Measurements from ENCODE around the gene TIMD4. TPM values are rescaled to one million over a fixed set of nuclear protein-coding genes. Genes with fewer than 3 reads are reported as not detected.
"Not testable (repeated sequence)": the region's sequence is repeated elsewhere in the genome, so short reads cannot be mapped to it uniquely, and the experiment has no call there.

The TIMD4 gene
- total and polyA plus RNA-seq, 8 donors: 0.45 to 3.7 (median 2.0) TPM; not detected in 5

DNA sequence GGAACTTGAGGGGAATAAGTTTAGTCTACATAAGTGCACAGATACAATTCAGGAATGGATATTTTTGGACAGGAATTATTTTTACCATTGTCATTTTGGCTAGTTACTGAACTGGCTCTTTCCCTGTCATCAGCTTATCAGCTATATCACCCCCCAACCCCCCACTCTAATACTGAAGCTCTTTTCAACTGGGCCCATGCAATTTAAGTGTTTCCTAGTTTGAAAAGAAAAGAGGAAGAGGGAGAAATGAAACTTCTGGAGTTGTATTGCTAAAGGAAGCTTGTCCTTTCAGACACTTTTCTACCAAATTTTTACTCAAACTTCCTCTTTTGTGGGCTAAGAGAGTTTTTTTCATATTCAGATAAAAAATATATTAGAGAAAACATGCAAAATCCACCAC, 18.5 kb upstream of the TIMD4 start:
- DNase-seq: no peak
- intact Hi-C loops (cut with DNase I; ENCODE audit: low total_unique reads): no loop called here
- no peaks in the 10 kb centered on the region for H3K36me3 ChIP-seq
- H3K4me3 ChIP-seq: no peak overlapping the region
- H3K4me1 ChIP-seq: no peaks in the 10 kb centered on the region
- no peaks in the 10 kb centered on the region for H3K27me3 ChIP-seq
- H3K27ac ChIP-seq: no peak overlapping the region
- no peak for TF ChIP-seq POLR2A (IDR thresholded peaks at IDR 0.05)
- no peaks in the 10 kb centered on the region for H3K9me3 ChIP-seq

DNA sequence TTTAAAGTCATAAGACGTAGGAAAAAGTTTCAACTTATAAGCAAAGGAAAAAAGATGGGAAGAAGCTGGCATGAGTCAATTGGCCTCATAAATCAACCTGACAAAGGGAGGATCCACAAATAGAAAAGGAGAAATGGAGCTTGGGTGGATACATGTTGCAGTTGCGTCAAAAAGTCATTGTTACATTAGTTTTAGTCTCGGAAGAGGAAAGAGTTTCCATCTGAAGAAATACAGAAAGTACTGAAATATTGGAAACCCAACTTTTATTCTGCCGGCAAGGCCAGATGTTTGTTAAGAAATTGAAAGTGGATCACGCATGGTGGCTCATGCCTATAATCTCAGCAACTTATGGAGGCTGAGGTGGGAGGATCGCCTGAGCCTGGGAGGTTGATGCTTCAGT, 11.3 kb upstream of the TIMD4 start:
- H3K36me3 ChIP-seq: no peaks in the 10 kb centered on the region
- H3K27me3 ChIP-seq: no peaks in the 10 kb centered on the region
- H3K4me3 ChIP-seq: no peak overlapping the region
- WGBS, 5 donors: 82 to 90% (median 88%) methylated on average over 6 of the region's 6 CpGs
- no peaks in the 10 kb centered on the region for H3K9me3 ChIP-seq
- no peak for DNase-seq
- H3K27ac ChIP-seq: no peak overlapping the region
- TF ChIP-seq POLR2AphosphoS5 (IDR thresholded peaks at IDR 0.05): no peak
- TF ChIP-seq, protein P1, sequence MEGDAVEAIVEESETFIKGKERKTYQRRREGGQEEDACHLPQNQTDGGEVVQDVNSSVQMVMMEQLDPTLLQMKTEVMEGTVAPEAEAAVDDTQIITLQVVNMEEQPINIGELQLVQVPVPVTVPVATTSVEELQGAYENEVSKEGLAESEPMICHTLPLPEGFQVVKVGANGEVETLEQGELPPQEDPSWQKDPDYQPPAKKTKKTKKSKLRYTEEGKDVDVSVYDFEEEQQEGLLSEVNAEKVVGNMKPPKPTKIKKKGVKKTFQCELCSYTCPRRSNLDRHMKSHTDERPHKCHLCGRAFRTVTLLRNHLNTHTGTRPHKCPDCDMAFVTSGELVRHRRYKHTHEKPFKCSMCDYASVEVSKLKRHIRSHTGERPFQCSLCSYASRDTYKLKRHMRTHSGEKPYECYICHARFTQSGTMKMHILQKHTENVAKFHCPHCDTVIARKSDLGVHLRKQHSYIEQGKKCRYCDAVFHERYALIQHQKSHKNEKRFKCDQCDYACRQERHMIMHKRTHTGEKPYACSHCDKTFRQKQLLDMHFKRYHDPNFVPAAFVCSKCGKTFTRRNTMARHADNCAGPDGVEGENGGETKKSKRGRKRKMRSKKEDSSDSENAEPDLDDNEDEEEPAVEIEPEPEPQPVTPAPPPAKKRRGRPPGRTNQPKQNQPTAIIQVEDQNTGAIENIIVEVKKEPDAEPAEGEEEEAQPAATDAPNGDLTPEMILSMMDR (IDR thresholded peaks at IDR 0.05): no peak
- no peak for TF ChIP-seq POLR2A (IDR thresholded peaks at IDR 0.05)
- TF ChIP-seq EP300 (IDR thresholded peaks at IDR 0.05): no peak
- intact Hi-C loops (cut with DNase I; ENCODE audit: low total_unique reads): no loop called here
- no peaks in the 10 kb centered on the region for H3K4me1 ChIP-seq

DNA sequence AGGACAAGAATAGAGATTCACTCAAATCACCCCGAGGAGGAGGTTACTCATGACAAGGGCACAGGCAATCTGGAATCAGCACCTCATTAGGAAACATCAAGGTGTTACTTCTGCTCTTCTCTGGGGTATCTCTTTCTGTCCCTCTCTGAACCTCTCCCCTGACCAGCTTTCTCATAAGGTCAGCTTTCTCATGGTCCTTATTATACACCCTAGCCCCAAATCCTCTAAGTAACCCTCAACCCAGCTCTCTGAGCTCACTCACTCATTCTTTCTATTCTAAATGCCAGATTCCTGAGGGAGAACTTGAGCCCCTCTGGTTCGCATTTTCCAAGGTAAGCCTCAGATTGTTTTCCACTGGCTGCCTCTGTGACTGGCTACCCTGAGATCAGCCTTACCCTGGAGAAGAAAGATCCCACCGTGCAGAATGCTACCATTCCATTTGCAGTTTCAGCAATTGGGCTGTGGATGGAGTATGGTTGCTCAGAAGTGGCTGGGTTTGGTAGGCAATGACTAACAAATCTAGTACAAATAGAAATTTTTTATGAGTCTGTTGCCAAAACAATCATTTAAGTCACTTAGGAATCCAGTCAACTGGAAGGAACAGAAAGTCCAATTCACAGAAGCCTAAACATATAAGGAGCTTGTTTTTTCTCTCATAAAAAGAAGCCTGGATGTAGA, 9.0 kb upstream of the TIMD4 start:
- intact Hi-C loops (cut with DNase I; ENCODE audit: low total_unique reads): no loop called here
- no peaks in the 10 kb centered on the region for H3K36me3 ChIP-seq
- DNase-seq: no peak
- H3K27ac ChIP-seq: no peak overlapping the region
- H3K4me1 ChIP-seq: no peaks in the 10 kb centered on the region
- no peak overlapping the region for H3K4me3 ChIP-seq
- WGBS, 5 donors: 74 to 84% (median 82%) methylated on average over 3 of the region's 3 CpGs
- no peaks in the 10 kb centered on the region for H3K27me3 ChIP-seq
- no peaks in the 10 kb centered on the region for H3K9me3 ChIP-seq
- TF ChIP-seq EP300 (IDR thresholded peaks at IDR 0.05) (no peak), POLR2AphosphoS5 (IDR thresholded peaks at IDR 0.05) (no peak), POLR2A (IDR thresholded peaks at IDR 0.05) (no peak)
- TF ChIP-seq, protein P1 (IDR thresholded peaks at IDR 0.05): no peak

DNA sequence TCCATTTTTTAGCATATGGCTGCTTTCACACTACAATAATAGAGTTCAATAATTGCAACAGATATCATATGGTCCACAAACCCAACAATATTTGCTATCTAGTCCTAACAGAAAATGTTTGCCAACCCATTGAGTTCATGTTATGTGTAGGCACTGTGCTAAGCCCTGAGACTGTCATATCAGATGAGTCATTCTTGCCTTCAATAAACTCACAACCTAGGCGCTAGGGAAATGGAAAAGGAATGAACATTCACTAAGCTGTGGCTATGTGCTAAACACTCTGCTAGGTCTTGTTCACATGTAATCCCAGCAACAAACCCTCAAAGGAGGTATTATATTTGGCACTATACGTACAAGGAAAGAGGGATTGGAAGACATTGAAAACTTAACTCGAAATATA, 8.4 kb upstream of the TIMD4 start:
- H3K36me3 ChIP-seq: no peaks in the 10 kb centered on the region
- no peak overlapping the region for H3K27ac ChIP-seq
- 62 to 77% (median 71%) methylated on average over 3 of the region's 3 CpGs for WGBS, 5 donors
- intact Hi-C loops (cut with DNase I; ENCODE audit: low total_unique reads): no loop called here
- DNase-seq: no peak
- H3K9me3 ChIP-seq: no peaks in the 10 kb centered on the region
- no peaks in the 10 kb centered on the region for H3K27me3 ChIP-seq
- no peak overlapping the region for H3K4me3 ChIP-seq
- no peaks in the 10 kb centered on the region for H3K4me1 ChIP-seq
- TF ChIP-seq, protein P1 (IDR thresholded peaks at IDR 0.05): no peak
- TF ChIP-seq POLR2AphosphoS5 (IDR thresholded peaks at IDR 0.05) (no peak), EP300 (IDR thresholded peaks at IDR 0.05) (no peak), POLR2A (IDR thresholded peaks at IDR 0.05) (no peak)

DNA sequence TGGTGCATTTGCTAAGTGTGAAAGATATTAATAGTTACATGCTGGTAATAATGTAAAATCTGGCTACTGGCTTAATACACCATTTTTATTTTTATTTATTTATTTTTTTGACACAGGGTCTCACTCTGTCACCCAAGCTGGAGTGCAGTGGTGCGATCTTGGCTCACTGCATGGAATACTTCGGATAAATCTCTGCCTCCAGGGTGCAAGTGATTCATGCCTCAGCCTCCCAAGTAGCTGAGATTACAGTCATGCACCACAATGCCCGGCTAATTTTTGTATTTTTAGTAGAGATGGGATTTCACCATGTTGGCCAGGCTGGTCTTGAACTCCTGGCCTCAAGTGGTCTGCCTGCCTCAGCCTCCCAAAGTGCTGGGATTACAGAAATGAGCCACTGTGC, 4.4 kb upstream of the TIMD4 start:
- intact Hi-C loops (cut with DNase I; ENCODE audit: low total_unique reads); DNase-seq; H3K27ac ChIP-seq; H3K4me1 ChIP-seq; H3K4me3 ChIP-seq; H3K27me3 ChIP-seq; H3K9me3 ChIP-seq; H3K36me3 ChIP-seq: not testable (repeated sequence)
- WGBS, 5 donors: 82 to 93% (median 89%) methylated on average over 3 of the region's 3 CpGs

Measured in stomach (tissue), 9 donors.